Neural cell (in vitro differentiated cells): ENCODE data around the gene CHMP1A. TPM values are rescaled to one million over a fixed set of nuclear protein-coding genes. Genes with fewer than 3 reads are reported as not detected.
"Not testable (repeated sequence)": the region's sequence is repeated elsewhere in the genome, so short reads cannot be mapped to it uniquely, and the experiment has no call there.

Experiments
- H2AFZ ChIP-seq: fragments of 200-600, 300-800 bp; sonication (generic), shearing (Covaris generic); 2 replicates; pipeline ENCODE4 v1.6.0; 2014; ENCODE audit warnings: low read depth, mild to moderate bottlenecking, antibody characterized with exemption, low read length, moderate library complexity
- H3F3A ChIP-seq: fragments of 200-600 bp; shearing (Covaris generic); 2 replicates; pipeline ENCODE4 v1.6.1; 2016; ENCODE audit warnings: mild to moderate bottlenecking, moderate library complexity, mixed read lengths, antibody characterized with exemption, low read length; ENCODE audit not compliant: insufficient read depth, poor library complexity, severe bottlenecking
- H3K27ac ChIP-seq: fragments of 200-600, 300-800 bp; sonication (generic), shearing (Covaris generic); 2 replicates; pipeline ENCODE4 v1.5.1; 2014; ENCODE audit warnings: mild to moderate bottlenecking, low read length, moderate library complexity
- H3K27me3 ChIP-seq: fragments of 300-800, 200-600 bp; sonication (generic), shearing (Covaris generic); 2 replicates; pipeline ENCODE4 v1.6.0; 2014; ENCODE audit warnings: mild to moderate bottlenecking, low read depth, low read length, moderate library complexity; ENCODE audit not compliant: insufficient read depth
- H3K36me3 ChIP-seq: fragments of 300-800, 200-600 bp; sonication (generic), shearing (Covaris generic); 2 replicates; pipeline ENCODE4 v1.5.1; 2014; ENCODE audit warnings: mild to moderate bottlenecking, antibody characterized with exemption, low read length, moderate library complexity; ENCODE audit not compliant: insufficient read depth
- H3K4me2 ChIP-seq: fragments of 300-800, 200-600 bp; sonication (generic), shearing (Covaris generic); 2 replicates; pipeline ENCODE4 v1.6.0; 2014; ENCODE audit warnings: mild to moderate bottlenecking, low read length
- H3K4me3 ChIP-seq: fragments of 300-800, 200-600 bp; sonication (generic), shearing (Covaris generic); 2 replicates; pipeline ENCODE4 v1.5.1; 2014; ENCODE audit warnings: mild to moderate bottlenecking, low read length, moderate library complexity
- H3K79me2 ChIP-seq: fragments of 200-600 bp; shearing (Covaris generic); replicated peaks from 2 replicates; pipeline ENCODE4 v1.6.0; 2014; ENCODE audit warnings: mild to moderate bottlenecking, low read length, moderate library complexity; ENCODE audit not compliant: insufficient read depth
- H3K9ac ChIP-seq: fragments of 300-800, 200-600 bp; sonication (generic), shearing (Covaris generic); 2 replicates; pipeline ENCODE4 v1.6.1; 2016; ENCODE audit warnings: mild to moderate bottlenecking, low read length, mixed read lengths
- H3K9me2 ChIP-seq: fragments of 200-600 bp; shearing (Covaris generic); 2 replicates; pipeline ENCODE4 v1.6.1; 2016; ENCODE audit warnings: mild to moderate bottlenecking, low read length, mixed read lengths; ENCODE audit not compliant: insufficient read depth
- H3K9me3 ChIP-seq: fragments of 200-600, 300-800 bp; sonication (generic), shearing (Covaris generic); 2 replicates; pipeline ENCODE4 v1.6.1; 2016; ENCODE audit warnings: mild to moderate bottlenecking, mixed run types, low read length, moderate library complexity, mixed read lengths
- H4K20me1 ChIP-seq: fragments of 200-600 bp; shearing (Covaris generic); 2 replicates; pipeline ENCODE4 v1.6.1; 2016; ENCODE audit warnings: mild to moderate bottlenecking, mixed run types; ENCODE audit not compliant: insufficient read depth
- CTCF ChIP-seq: fragments of 450-650 bp; IDR thresholded peaks from 2 replicates; pipeline ENCODE4 v1.5.1; 2014; ENCODE audit warnings: antibody characterized with exemption, mild to moderate bottlenecking, moderate library complexity; ENCODE audit not compliant: poor library complexity, severe bottlenecking
- EP300 ChIP-seq: fragments of 450-650 bp; conservative IDR thresholded peaks from 2 replicates; pipeline ENCODE4 v1.6.1; 2014; ENCODE audit warnings: antibody characterized with exemption, mild to moderate bottlenecking, moderate library complexity; ENCODE audit not compliant: poor library complexity, severe bottlenecking
- EZH2 ChIP-seq: fragments of 200-600, 300-800 bp; shearing (Covaris generic), sonication (generic); IDR thresholded peaks from 2 replicates; pipeline ENCODE4 v1.6.1; 2014; ENCODE audit warnings: antibody characterized with exemption, low read length, borderline replicate concordance, mild to moderate bottlenecking; ENCODE audit not compliant: insufficient read depth, poor library complexity, severe bottlenecking
- MXI1 ChIP-seq: fragments of 450-650 bp; conservative IDR thresholded peaks from 2 replicates; pipeline ENCODE4 v1.6.1; 2014; ENCODE audit warnings: antibody characterized with exemption, mild to moderate bottlenecking; ENCODE audit not compliant: poor library complexity, severe bottlenecking
- POLR2AphosphoS5 ChIP-seq: IDR thresholded peaks from 2 replicates; pipeline ENCODE4 v1.6.1; 2012
- RAD21 ChIP-seq: fragments of 450-650 bp; conservative IDR thresholded peaks from 2 replicates; pipeline ENCODE4 v1.6.1; 2014; ENCODE audit warnings: antibody characterized with exemption, mild to moderate bottlenecking, moderate library complexity
- SMC3 ChIP-seq: fragments of 450-650 bp; conservative IDR thresholded peaks from 2 replicates; pipeline ENCODE4 v1.6.1; 2014; ENCODE audit warnings: antibody characterized with exemption, mild to moderate bottlenecking, moderate library complexity; ENCODE audit not compliant: poor library complexity
- TAF1 ChIP-seq: IDR thresholded peaks from 2 replicates; pipeline ENCODE4 v1.6.1; 2012; ENCODE audit warnings: low read depth
- polyA plus RNA-seq: library from polyadenylated mRNA; depleted of rRNA; stranded (reverse); fragments of >200 nt; gene quantifications from 2 replicates; pipeline ENCODE4 v1.2.3, GENCODE V29; 2014
- TF ChIP-seq, protein P1 (sequence below): IDR thresholded peaks from 2 replicates; pipeline ENCODE4 v1.6.1; 2012; ENCODE audit warnings: borderline replicate concordance

CHMP1A gene
- polyA plus RNA-seq, 1 donor from 2014 or later: 113 TPM

DNA sequence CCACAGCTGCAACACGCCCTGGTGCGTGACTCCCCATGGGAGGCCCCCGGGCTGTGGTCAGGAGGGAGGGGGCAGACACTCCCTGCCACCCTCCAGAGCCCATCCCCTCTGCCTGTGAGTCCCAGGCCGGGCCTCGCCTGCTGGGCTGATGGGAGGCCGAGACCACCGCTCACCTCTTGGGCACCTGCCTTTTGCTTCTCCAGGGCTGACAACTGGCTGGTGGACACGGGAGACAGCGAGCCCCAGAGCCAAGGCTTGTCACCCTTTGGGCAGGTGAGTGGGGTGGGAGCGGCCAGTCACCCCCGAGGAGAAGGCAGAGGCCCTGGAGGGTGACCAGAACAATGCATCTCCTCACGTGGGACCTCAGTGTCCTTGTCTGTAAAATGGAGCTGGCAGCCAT, 20.8 kb downstream of the CHMP1A start:
- Histone ChIP-seq H2AFZ (no peak overlapping the region), H3K27ac (no peak overlapping the region), H3K36me3 (no peaks in the 10 kb centered on the region), H4K20me1 (no peaks in the 10 kb centered on the region), H3K4me3 (no peak overlapping the region), H3F3A (no peaks in the 10 kb centered on the region), H3K9ac (no peak overlapping the region), H3K27me3 (peaks cover 4% of the 10 kb centered on the region), H3K79me2 (no peaks in the 10 kb centered on the region), H3K9me2 (no peaks in the 10 kb centered on the region), H3K9me3 (no peaks in the 10 kb centered on the region), H3K4me2 (no peak overlapping the region)
- TF ChIP-seq, protein P1, sequence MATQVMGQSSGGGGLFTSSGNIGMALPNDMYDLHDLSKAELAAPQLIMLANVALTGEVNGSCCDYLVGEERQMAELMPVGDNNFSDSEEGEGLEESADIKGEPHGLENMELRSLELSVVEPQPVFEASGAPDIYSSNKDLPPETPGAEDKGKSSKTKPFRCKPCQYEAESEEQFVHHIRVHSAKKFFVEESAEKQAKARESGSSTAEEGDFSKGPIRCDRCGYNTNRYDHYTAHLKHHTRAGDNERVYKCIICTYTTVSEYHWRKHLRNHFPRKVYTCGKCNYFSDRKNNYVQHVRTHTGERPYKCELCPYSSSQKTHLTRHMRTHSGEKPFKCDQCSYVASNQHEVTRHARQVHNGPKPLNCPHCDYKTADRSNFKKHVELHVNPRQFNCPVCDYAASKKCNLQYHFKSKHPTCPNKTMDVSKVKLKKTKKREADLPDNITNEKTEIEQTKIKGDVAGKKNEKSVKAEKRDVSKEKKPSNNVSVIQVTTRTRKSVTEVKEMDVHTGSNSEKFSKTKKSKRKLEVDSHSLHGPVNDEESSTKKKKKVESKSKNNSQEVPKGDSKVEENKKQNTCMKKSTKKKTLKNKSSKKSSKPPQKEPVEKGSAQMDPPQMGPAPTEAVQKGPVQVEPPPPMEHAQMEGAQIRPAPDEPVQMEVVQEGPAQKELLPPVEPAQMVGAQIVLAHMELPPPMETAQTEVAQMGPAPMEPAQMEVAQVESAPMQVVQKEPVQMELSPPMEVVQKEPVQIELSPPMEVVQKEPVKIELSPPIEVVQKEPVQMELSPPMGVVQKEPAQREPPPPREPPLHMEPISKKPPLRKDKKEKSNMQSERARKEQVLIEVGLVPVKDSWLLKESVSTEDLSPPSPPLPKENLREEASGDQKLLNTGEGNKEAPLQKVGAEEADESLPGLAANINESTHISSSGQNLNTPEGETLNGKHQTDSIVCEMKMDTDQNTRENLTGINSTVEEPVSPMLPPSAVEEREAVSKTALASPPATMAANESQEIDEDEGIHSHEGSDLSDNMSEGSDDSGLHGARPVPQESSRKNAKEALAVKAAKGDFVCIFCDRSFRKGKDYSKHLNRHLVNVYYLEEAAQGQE: no peak
- TF ChIP-seq TAF1 (no peak), MXI1 (no peak), SMC3 (no peak), EZH2 (no peak), RAD21 (no peak), EP300 (no peak), POLR2AphosphoS5 (no peak), CTCF (no peak)

DNA sequence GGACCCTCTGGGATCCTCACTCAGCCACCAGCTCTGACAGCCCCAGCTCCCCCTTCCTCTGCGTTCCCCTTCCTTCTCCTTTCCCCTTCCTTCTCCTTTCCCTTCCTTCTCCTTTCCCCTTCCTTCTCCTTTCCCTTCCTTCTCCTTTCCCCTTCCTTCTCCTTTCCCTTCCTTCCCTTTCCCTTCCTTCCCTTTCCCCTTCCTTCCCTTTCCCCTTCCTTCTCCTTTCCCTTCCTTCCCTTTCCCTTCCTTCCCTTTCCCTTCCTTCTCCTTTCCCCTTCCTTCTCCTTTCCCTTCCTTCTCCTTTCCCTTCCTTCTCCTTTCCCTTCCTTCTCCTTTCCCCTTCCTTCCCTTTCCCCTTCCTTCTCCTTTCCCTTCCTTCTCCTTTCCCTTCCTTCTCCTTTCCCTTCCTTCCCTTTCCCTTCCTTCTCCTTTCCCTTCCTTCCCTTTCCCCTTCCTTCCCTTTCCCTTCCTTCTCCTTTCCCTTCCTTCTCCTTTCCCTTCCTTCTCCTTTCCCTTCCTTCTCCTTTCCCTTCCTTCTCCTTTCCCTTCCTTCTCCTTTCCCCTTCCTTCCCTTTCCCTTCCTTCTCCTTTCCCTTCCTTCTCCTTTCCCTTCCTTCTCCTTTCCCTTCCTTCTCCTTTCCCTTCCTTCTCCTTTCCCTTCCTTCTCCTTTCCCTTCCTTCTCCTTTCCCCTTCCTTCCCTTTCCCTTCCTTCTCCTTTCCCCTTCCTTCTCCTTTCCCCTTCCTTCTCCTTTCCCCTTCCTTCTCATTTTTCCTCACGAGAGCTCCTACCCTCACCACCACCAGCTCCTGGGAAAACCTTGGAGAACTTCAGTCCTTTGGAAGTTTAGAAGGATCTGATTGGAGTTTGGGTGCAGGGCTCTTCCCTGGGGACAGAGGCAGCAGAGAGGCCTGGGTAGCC, 22.8 kb downstream of the CHMP1A start:
- not testable (repeated sequence) for H3K27me3 ChIP-seq, H3K9me2 ChIP-seq, H3K4me3 ChIP-seq, H3K9me3 ChIP-seq, H3K27ac ChIP-seq, H2AFZ ChIP-seq, H3K79me2 ChIP-seq, H3K36me3 ChIP-seq, H3K9ac ChIP-seq, H3K4me2 ChIP-seq, H3F3A ChIP-seq, H4K20me1 ChIP-seq
